ENCODE measurements around the gene TAGLN2. TPM values are rescaled to one million over a fixed set of nuclear protein-coding genes. Genes with fewer than 3 reads are reported as not detected.

The TAGLN2 gene
- total and polyA plus RNA-seq, 10 of the 15 experiments (the other 5 are each of a cell fraction or from before 2014, with no cell fraction given): 155 to 611 (median 363) TPM

DNA sequence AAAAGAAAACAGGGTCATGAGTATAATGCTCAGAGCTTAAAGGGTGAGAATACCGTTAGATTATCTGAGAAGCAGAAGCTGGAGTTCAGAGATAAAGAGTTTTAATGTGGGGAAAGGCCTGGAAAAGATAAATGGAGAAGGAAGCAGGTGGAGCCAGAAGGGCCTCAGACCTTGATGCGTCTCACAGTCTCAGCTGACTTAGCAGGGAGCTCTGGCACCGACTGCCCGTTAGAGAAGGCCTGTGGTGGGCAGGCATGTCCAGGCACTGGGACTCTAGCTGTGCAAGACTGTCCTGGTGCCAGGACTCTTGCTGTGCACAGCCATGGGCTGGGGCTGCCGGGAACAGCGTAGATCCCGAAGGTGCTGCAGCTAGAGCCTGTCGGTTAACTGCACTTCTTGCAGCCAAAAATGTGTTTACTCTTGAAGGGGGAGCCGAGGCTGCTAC is 32.5 kb upstream of the TAGLN2 start:
- H3K9ac ChIP-seq (ENCODE audit: control insufficient read depth, insufficient read depth, low read length): no peak overlapping the region
- no TSS peak for BruUV-seq (replicated peaks)
- 74% methylated on average over 9 of the region's 9 CpGs for WGBS (ENCODE audit: insufficient coverage, insufficient replicate concordance, low lambda C conversion rate, missing lambda C conversion rate)
- H4K20me1 ChIP-seq (ENCODE audit: control insufficient read depth, insufficient read depth): no peaks in the 10 kb centered on the region
- no peak overlapping the region for H3K4me3 ChIP-seq
- ATAC-seq (no peak; the same call in 2 of the 3 replicates), FAIRE-seq (no peak), DNase-seq (ENCODE audit: low read depth, low spot score) (no peak)
- no peaks in the 10 kb centered on the region for H3K9me3 ChIP-seq (replicated peaks; ENCODE audit: control insufficient read depth, insufficient read depth, low read length)
- intact Hi-C loops (cut with micrococcal nuclease; ENCODE audit: unreplicated experiment) (no loop called here), in situ Hi-C loops (cut with MboI) (no loop called here)
- no peaks in the 10 kb centered on the region; a peak in 1 of 4 replicates for H3K27me3 ChIP-seq (replicated peaks in 1 of 2; ENCODE audit: control insufficient read depth in 2 of 2, insufficient read depth in 2 of 2, low read length in 1 of 2)
- peak overlapping the region; percentile 43; the same call in 1 of the 2 replicates for H3K4me2 ChIP-seq (ENCODE audit: control insufficient read depth, insufficient read depth)
- H3K79me2 ChIP-seq (ENCODE audit: control insufficient read depth, insufficient read depth, low read length): no peaks in the 10 kb centered on the region
- ChIA-PET RAD21 (ENCODE audit: unreplicated experiment) (no interaction called here), POLR2A (no interaction called here), CTCF (interaction anchor here (0.7 to 2.8 kb wide), 7 partner anchors 12 to 167 kb away, joined by 3 to 12 read pairs (median 3); no protein-coding TSS in a partner anchor), SMC1A (ENCODE audit: uncharacterized antibody, unreplicated experiment) (interaction anchor here (3.0 kb wide), 1 partner anchor 49 kb away, joined by 13 read pairs; no protein-coding TSS in a partner anchor)
- no peaks in the 10 kb centered on the region for H3K36me3 ChIP-seq (ENCODE audit: control insufficient read depth in 2 of 2, insufficient read depth in 2 of 2, low read length in 1 of 2)
- H3K27ac ChIP-seq (ENCODE audit: control insufficient read depth, insufficient read depth): no peak overlapping the region
- peaks cover 13% of the 10 kb centered on the region for H3K4me1 ChIP-seq (ENCODE audit: control insufficient read depth, insufficient read depth, low read length)
- no peak overlapping the region for H2AFZ ChIP-seq (ENCODE audit: control insufficient read depth, low read depth, low read length)
- TF ChIP-seq, protein P1, sequence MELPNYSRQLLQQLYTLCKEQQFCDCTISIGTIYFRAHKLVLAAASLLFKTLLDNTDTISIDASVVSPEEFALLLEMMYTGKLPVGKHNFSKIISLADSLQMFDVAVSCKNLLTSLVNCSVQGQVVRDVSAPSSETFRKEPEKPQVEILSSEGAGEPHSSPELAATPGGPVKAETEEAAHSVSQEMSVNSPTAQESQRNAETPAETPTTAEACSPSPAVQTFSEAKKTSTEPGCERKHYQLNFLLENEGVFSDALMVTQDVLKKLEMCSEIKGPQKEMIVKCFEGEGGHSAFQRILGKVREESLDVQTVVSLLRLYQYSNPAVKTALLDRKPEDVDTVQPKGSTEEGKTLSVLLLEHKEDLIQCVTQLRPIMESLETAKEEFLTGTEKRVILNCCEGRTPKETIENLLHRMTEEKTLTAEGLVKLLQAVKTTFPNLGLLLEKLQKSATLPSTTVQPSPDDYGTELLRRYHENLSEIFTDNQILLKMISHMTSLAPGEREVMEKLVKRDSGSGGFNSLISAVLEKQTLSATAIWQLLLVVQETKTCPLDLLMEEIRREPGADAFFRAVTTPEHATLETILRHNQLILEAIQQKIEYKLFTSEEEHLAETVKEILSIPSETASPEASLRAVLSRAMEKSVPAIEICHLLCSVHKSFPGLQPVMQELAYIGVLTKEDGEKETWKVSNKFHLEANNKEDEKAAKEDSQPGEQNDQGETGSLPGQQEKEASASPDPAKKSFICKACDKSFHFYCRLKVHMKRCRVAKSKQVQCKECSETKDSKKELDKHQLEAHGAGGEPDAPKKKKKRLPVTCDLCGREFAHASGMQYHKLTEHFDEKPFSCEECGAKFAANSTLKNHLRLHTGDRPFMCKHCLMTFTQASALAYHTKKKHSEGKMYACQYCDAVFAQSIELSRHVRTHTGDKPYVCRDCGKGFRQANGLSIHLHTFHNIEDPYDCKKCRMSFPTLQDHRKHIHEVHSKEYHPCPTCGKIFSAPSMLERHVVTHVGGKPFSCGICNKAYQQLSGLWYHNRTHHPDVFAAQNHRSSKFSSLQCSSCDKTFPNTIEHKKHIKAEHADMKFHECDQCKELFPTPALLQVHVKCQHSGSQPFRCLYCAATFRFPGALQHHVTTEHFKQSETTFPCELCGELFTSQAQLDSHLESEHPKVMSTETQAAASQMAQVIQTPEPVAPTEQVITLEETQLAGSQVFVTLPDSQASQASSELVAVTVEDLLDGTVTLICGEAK (IDR thresholded peaks at IDR 0.05; ENCODE audit: borderline replicate concordance): no peak
- TF ChIP-seq, protein P2, sequence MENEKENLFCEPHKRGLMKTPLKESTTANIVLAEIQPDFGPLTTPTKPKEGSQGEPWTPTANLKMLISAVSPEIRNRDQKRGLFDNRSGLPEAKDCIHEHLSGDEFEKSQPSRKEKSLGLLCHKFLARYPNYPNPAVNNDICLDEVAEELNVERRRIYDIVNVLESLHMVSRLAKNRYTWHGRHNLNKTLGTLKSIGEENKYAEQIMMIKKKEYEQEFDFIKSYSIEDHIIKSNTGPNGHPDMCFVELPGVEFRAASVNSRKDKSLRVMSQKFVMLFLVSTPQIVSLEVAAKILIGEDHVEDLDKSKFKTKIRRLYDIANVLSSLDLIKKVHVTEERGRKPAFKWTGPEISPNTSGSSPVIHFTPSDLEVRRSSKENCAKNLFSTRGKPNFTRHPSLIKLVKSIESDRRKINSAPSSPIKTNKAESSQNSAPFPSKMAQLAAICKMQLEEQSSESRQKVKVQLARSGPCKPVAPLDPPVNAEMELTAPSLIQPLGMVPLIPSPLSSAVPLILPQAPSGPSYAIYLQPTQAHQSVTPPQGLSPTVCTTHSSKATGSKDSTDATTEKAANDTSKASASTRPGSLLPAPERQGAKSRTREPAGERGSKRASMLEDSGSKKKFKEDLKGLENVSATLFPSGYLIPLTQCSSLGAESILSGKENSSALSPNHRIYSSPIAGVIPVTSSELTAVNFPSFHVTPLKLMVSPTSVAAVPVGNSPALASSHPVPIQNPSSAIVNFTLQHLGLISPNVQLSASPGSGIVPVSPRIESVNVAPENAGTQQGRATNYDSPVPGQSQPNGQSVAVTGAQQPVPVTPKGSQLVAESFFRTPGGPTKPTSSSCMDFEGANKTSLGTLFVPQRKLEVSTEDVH (IDR thresholded peaks at IDR 0.05; ENCODE audit: low read depth, partially characterized antibody): no peak
- TF ChIP-seq, protein P3, sequence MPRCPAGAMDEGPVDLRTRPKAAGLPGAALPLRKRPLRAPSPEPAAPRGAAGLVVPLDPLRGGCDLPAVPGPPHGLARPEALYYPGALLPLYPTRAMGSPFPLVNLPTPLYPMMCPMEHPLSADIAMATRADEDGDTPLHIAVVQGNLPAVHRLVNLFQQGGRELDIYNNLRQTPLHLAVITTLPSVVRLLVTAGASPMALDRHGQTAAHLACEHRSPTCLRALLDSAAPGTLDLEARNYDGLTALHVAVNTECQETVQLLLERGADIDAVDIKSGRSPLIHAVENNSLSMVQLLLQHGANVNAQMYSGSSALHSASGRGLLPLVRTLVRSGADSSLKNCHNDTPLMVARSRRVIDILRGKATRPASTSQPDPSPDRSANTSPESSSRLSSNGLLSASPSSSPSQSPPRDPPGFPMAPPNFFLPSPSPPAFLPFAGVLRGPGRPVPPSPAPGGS (IDR thresholded peaks at IDR 0.05; ENCODE audit: borderline replicate concordance, insufficient read depth, low read depth, low read length, poor library complexity, severe bottlenecking): no peak
- no peak for TF ChIP-seq MEF2B (IDR thresholded peaks at IDR 0.05; ENCODE audit: partially characterized antibody, poor library complexity, severe bottlenecking)
- TF ChIP-seq, protein P4, sequence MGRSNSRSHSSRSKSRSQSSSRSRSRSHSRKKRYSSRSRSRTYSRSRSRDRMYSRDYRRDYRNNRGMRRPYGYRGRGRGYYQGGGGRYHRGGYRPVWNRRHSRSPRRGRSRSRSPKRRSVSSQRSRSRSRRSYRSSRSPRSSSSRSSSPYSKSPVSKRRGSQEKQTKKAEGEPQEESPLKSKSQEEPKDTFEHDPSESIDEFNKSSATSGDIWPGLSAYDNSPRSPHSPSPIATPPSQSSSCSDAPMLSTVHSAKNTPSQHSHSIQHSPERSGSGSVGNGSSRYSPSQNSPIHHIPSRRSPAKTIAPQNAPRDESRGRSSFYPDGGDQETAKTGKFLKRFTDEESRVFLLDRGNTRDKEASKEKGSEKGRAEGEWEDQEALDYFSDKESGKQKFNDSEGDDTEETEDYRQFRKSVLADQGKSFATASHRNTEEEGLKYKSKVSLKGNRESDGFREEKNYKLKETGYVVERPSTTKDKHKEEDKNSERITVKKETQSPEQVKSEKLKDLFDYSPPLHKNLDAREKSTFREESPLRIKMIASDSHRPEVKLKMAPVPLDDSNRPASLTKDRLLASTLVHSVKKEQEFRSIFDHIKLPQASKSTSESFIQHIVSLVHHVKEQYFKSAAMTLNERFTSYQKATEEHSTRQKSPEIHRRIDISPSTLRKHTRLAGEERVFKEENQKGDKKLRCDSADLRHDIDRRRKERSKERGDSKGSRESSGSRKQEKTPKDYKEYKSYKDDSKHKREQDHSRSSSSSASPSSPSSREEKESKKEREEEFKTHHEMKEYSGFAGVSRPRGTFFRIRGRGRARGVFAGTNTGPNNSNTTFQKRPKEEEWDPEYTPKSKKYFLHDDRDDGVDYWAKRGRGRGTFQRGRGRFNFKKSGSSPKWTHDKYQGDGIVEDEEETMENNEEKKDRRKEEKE (IDR thresholded peaks at IDR 0.05): no peak

Measured in GM12878 (cell line).